ENCODE data around the gene LRBA.
A peak's percentile ranks its signal among the peaks of the same experiment; 100 is the strongest.
"Not testable (repeated sequence)": the region's sequence is repeated elsewhere in the genome, so short reads cannot be mapped to it uniquely, and the experiment has no call there.

Gene LRBA

DNA sequence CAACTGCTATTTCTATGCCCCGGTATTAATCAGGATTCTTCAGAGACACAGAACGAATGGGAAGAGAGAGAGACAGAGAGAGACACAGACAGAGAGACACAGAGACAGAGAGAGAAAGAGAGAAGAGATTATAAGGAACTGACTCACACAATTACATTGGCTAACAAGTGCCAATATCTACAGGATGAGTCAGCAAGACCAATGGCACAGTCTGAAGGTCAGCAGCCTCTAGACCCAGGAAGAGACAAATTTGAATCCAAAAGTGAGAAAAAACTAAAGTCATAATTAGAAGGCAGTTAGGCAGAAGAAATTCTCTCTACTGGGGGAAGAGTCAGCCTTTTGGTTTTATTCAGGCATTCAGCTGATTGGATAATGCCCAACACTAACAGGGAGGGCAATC is 245.8 kb downstream of the LRBA start:
- no peak overlapping the region for H3K4me3 Mint-ChIP-seq
- H3K36me3 Mint-ChIP-seq: peaks cover 49% of the 10 kb centered on the region
- ATAC-seq: no peak
- H3K4me1 Mint-ChIP-seq: peaks cover 10% of the 10 kb centered on the region
- no peak overlapping the region for H3K27ac Mint-ChIP-seq
- peaks cover 2% of the 10 kb centered on the region for H3K9me3 Mint-ChIP-seq
- no peaks in the 10 kb centered on the region for H3K27me3 Mint-ChIP-seq

DNA sequence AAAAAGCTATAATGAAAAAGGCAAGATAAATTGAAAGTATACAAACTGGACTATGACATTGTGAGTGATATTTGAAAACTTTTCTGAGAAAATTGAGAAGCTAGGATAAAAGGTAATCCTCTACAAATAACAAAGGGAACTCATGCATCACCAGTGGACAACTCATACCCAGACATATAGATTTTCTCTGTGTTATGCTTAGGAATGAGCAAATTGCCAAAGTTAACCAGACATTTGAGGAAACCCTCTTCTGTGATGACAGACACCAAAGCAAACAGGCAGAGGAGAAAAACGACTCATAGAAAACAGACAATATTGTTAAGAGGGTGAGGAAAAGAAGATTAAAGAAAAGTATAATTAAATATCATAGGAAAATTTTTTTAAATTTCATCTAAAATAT is 246.6 kb downstream of the LRBA start:
- peaks cover 51% of the 10 kb centered on the region for H3K36me3 Mint-ChIP-seq
- no peak for ATAC-seq

DNA sequence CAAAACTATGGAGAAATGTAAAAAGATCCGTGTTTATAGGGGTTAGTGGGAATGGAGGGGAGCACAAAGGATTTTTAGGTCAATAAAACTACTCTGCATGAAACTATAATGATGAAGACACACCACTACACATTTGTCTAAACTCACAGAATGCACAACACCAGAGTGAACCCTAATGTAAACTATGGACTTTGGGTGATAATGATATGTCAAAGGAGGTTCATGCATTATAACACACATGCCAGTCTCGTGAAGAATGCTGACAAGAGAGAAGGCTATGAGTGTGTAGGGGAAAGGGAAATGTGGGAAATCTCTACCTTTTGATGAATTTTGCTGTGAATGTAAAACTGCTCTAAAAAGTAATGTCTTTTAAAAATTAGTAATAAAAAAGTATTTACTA is 249.9 kb downstream of the LRBA start:
- Mint-ChIP-seq H3K27ac (no peak overlapping the region), H3K4me3 (no peak overlapping the region), H3K27me3 (no peaks in the 10 kb centered on the region), H3K36me3 (peaks cover 50% of the 10 kb centered on the region), H3K9me3 (peaks cover 2% of the 10 kb centered on the region), H3K4me1 (peaks cover 10% of the 10 kb centered on the region)
- no peak for ATAC-seq

More for the DNA sequence above, 246.6 kb downstream of the LRBA start:
- Mint-ChIP-seq H3K27ac (no peak overlapping the region), H3K4me1 (peaks cover 10% of the 10 kb centered on the region), H3K9me3 (peaks cover 2% of the 10 kb centered on the region), H3K4me3 (no peak overlapping the region), H3K27me3 (no peaks in the 10 kb centered on the region)

DNA sequence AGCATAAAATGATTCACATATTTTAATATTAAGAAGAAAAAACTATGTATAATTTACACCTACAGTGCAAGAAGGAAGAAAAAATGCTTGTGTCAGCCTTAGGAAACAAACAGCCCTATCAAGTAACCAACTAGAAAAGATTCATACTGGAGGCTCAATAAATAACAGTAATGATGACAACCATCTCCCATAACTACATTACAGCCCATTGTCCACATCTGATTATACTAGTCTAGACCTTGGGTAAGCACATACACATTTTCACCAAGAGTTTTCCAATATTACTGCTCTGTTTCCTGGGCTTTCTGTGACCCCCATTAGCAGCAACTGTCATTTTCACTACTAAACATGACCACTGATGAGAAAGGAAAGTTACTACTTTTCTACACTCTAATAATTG is 263.4 kb downstream of the LRBA start:
- H3K27ac Mint-ChIP-seq: no peak overlapping the region
- no peaks in the 10 kb centered on the region for H3K4me1 Mint-ChIP-seq
- no peak for ATAC-seq
- H3K36me3 Mint-ChIP-seq: peaks cover 24% of the 10 kb centered on the region
- no peak overlapping the region for H3K4me3 Mint-ChIP-seq
- H3K9me3 Mint-ChIP-seq: no peaks in the 10 kb centered on the region
- H3K27me3 Mint-ChIP-seq: no peaks in the 10 kb centered on the region

DNA sequence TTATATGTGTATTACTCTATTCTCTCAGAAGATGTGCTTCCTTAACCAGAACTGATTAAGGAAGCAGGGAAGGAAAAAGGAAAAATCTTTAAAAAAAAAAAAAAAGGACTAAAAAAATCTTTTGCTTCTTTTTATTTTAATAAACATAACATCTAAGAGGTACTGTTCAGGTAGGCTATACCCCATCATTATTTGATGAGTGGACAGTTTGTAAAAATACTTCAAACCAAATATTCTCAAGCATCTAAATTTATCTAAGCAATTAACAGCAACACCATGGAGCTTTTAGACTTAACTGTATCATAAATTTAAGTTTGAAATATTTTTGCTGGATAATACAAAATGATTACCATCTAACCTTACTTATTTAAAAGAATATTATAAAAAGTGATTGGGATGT is 264.3 kb downstream of the LRBA start:
- H3K27ac Mint-ChIP-seq: no peak overlapping the region
- no peak for ATAC-seq

DNA sequence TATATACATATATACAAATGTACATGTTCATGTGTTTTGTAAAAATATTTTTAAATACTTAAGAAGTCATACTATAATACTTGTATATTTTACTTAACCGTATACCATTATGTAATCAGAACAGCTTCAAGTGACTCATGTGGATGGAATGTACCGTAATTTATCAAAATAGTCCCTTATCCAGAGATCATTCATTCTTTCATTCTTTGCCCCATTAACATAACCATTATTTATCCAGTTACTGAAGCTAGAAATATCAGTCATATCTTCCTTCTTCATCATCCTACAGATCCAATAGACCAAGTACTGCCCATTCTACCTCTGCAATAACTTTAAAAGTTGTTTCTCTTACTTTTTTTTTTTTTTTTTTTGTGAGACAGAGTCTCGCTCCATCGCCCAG is 268.9 kb downstream of the LRBA start:
- Mint-ChIP-seq H3K27ac (no peak overlapping the region), H3K9me3 (no peaks in the 10 kb centered on the region), H3K4me1 (peaks cover 8% of the 10 kb centered on the region), H3K4me3 (no peak overlapping the region), H3K36me3 (peaks cover 42% of the 10 kb centered on the region), H3K27me3 (no peaks in the 10 kb centered on the region)
- ATAC-seq: no peak

More for the DNA sequence above, 264.3 kb downstream of the LRBA start:
- no peaks in the 10 kb centered on the region for H3K9me3 Mint-ChIP-seq
- peaks cover 31% of the 10 kb centered on the region for H3K36me3 Mint-ChIP-seq
- no peaks in the 10 kb centered on the region for H3K4me1 Mint-ChIP-seq
- H3K27me3 Mint-ChIP-seq: no peaks in the 10 kb centered on the region
- H3K4me3 Mint-ChIP-seq: no peak overlapping the region

DNA sequence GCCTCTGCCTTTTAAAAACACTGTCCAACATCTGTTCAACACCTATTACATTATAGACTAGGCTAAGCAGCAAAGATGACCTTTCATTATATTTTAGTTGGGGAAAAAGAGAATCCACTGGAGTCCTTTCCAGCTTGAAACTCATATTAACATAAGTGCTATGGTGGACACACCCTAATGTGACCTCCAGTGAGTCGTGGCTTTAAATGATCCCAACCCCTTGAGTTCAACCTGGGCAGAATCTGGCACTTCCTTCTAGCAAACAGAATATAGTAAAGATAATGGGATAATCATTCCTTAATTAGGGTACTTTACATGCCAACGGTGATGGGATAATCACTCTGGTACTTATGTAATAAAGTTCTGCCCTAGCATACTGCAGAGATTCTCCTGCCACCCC is 270.5 kb downstream of the LRBA start:
- Mint-ChIP-seq H3K27me3 (no peaks in the 10 kb centered on the region), H3K36me3 (peaks cover 55% of the 10 kb centered on the region), H3K4me3 (no peak overlapping the region), H3K4me1 (peaks cover 13% of the 10 kb centered on the region), H3K9me3 (peaks cover 4% of the 10 kb centered on the region), H3K27ac (peak overlapping the region; percentile 6)
- ATAC-seq: no peak

DNA sequence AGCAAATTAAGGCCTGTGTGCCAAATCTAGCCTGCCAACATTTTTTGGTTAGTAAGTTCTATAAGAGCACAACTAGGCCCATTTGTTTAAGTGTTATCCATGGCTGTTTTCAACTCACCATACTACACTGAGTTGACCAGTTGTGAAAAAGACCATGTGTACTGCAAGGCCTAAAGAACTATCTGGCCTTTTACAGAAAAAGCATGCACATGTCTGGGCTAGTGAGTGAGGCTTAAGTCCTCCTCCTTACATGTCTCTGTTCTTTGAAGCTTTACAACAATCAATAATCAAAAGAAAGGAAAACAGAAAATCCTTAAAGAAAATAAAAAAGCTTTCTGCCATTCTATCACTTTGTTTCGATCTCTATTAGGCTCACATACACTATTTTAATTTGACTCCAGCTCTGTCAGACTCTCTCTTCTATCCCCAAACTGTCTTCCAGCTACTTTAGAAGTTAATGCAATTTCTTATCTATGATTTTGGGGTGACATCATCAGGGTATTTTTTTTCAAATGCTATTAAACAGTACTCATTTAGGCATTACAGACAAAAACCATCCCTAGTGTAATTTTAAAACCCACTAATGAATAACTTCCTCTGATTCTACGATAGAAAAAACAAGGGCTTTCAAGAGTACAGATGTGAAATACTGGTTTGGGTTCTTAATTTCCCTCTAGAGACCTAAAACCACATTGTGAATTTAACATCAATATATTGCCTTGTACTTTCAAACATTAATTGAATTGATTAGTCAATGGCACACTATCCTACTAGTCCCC is 271.3 kb downstream of the LRBA start:
- Mint-ChIP-seq H3K36me3 (peaks cover 56% of the 10 kb centered on the region), H3K4me3 (no peak overlapping the region), H3K27ac (peak overlapping the region; percentile 6), H3K4me1 (peaks cover 13% of the 10 kb centered on the region), H3K27me3 (no peaks in the 10 kb centered on the region), H3K9me3 (peaks cover 4% of the 10 kb centered on the region)
- no peak for ATAC-seq

DNA sequence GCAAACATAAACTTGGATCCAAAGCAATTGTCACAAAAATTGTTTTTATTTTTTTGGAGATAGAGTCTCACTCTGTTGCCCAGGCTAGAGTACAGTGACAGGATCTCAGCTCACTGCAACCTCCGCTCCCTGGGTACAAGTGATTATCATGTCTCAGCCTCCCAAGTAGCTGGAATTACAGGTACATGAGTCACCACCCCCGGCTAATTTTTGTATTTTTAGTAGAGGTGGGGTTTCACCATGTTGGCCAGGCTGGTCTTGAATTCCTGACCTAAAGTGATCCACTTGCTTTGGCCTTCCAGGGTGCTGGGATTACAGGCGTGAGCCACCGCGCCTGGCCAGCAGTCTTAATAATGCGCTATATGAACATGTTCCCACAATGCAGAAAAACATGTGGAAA is 272.2 kb downstream of the LRBA start:
- not testable (repeated sequence) for H3K27ac Mint-ChIP-seq, H3K9me3 Mint-ChIP-seq, ATAC-seq, H3K4me3 Mint-ChIP-seq, H3K27me3 Mint-ChIP-seq
- Mint-ChIP-seq H3K36me3 (peaks cover 56% of the 10 kb centered on the region), H3K4me1 (peaks cover 13% of the 10 kb centered on the region)

DNA sequence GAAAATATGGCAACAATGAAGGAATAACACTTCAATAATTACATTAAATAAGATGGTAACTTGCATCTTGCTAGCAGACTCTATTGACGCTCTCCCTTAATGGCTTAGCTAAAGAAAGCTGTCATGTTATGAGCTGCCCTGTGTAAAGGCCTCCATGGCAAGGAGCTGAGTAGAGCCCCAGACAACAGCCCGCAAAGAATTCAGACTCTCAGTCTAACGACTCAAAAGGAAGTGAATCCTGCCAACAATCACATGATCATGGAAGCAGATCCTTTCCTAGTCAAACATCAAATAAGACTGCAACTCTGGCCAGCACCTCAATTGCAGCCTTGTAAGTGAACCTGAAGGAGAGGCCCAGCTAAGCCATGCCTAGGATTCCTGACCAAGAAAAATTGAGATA is 275.5 kb downstream of the LRBA start:
- Mint-ChIP-seq H3K27ac (no peak overlapping the region), H3K36me3 (peaks cover 52% of the 10 kb centered on the region)

DNA sequence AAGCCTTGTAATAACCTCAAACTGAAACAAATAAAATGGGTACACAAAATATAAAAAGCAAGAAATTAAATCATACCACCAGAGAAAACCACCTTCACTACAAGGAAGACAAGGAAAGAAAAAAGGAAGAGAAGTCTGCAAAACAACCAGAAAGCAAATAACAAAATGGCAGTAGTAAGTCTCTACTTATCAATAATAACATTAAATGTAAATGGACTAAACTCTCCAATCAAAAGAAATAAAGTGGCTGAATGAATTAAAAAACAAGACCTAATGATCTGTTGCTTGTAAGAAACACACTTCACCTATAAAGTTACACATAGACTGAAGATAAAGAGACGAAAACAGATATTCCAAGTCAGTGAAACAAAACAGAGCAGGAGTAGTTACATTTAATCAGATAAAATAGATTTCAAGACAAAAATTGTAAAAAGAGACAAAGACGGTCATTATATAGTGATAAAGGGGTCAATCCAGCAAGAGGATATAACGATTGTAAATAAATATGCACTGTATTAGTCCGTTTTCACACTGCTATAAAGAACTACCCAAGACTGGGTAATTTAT is 289.0 kb downstream of the LRBA start:
- Mint-ChIP-seq H3K4me3 (no peak overlapping the region), H3K27ac (no peak overlapping the region), H3K4me1 (no peaks in the 10 kb centered on the region), H3K27me3 (no peaks in the 10 kb centered on the region), H3K36me3 (peaks cover 87% of the 10 kb centered on the region), H3K9me3 (peaks cover 13% of the 10 kb centered on the region)
- ATAC-seq: no peak

More for the DNA sequence above, 275.5 kb downstream of the LRBA start:
- peaks cover 13% of the 10 kb centered on the region for H3K4me1 Mint-ChIP-seq
- H3K4me3 Mint-ChIP-seq: no peak overlapping the region
- H3K9me3 Mint-ChIP-seq: peaks cover 4% of the 10 kb centered on the region
- no peaks in the 10 kb centered on the region for H3K27me3 Mint-ChIP-seq
- ATAC-seq: no peak

DNA sequence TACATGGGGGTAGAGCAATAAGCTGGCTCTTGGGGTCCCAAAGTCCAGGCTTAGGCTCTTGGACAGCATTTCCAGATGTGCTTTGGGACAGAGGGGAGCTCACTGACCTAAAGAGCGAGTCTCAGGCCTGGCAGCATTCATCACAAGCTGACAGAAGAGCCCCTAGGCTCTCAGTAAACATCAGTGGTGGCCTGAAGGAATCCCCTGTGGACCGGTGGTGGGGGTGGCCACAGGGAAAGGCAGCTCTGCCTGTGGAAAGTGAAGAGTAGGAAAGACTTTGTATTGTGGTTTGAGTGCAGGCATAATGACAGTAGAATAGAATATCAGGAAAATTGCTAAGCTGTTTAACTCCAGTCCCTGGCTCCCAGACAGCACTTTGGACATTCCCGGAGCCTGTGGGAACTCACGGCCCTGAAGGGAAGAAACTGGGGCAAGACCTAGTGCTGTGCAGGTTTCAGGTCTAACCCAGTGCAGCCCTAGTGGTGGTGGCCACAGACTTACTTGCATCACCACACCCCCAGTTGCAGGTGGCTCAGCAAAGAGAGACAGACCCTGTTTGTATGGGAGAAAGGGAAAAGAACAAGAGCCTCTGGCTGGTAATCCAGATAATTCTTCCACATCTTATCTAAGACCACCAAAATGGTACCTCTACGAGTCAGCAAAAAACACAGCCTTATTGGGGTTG is 291.2 kb downstream of the LRBA start:
- no peak for ATAC-seq
- H3K36me3 Mint-ChIP-seq: peaks cover 85% of the 10 kb centered on the region
- H3K4me1 Mint-ChIP-seq: peaks cover 5% of the 10 kb centered on the region
- H3K4me3 Mint-ChIP-seq: no peak overlapping the region
- no peak overlapping the region for H3K27ac Mint-ChIP-seq
- peaks cover 13% of the 10 kb centered on the region for H3K9me3 Mint-ChIP-seq
- no peaks in the 10 kb centered on the region for H3K27me3 Mint-ChIP-seq

DNA sequence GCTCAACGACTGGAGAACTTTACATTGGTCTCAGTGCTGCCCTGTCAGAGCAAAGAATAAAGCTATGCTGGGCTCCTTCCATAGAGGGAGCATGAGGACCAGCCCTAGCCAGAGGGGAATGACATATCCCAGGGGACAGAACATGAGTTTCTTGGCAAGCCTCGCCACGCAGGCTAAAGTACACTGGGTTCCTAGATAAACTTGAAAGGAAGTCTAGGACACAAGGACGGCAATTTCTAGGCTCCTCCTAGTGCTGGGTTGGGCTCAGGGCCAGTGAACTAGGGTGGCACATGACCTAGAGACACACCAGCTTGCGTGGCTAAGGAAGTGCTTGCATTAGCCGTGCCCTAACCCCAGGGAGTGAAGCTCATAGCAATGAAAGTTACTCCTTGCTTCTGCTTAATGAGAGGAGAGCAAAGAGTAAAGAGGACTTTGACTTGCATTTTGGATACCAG is 292.1 kb downstream of the LRBA start:
- no peak for ATAC-seq
- Mint-ChIP-seq H3K4me1 (peaks cover 6% of the 10 kb centered on the region), H3K27me3 (no peaks in the 10 kb centered on the region), H3K36me3 (peaks cover 77% of the 10 kb centered on the region), H3K27ac (no peak overlapping the region), H3K4me3 (no peak overlapping the region), H3K9me3 (peaks cover 11% of the 10 kb centered on the region)

DNA sequence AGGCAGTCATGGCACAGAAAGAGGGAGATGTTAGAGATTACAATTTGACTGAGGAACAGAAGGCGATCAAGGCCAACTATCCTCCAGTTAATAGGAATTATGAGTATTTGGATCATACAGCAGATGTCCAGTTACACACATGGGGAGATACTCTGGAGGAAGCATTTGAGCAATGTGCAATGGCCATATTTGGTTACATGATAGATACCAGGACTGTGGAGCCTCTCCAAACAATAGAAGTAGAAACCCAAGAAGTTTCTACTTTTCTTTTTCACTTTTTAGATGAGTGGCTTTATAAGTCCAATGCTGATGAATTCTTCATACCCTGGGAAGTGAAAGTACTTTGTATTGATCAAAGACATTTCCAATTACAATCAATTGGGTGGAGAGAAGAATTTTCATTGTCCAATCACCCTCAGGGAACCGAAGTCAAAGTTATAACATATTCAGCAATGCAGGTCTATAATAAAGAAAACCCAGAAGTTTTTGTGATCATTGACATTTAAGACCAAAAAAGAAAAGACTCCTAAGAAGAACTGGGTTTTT is 294.0 kb downstream of the LRBA start:
- peaks cover 58% of the 10 kb centered on the region for H3K36me3 Mint-ChIP-seq
- ATAC-seq: no peak

DNA sequence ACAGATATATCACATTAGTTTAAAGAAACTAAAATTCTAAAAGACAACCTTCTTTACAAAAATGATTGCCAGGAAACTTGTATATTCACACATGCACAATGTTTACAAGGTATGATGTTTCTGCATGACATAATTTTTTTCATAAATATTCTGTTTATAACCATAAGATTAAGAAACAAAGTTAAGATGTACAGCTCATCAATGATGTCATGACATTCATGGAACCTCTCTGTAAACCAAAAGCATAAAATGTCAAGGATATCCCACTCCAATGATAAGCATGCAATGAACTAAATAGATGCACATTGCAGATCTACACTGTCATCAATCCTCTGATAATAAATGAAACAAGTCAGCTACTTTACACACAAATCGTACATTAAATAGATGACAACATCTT is 297.1 kb downstream of the LRBA start:
- Mint-ChIP-seq H3K27me3 (no peaks in the 10 kb centered on the region), H3K27ac (no peak overlapping the region), H3K4me3 (no peak overlapping the region), H3K36me3 (peaks cover 32% of the 10 kb centered on the region), H3K9me3 (no peaks in the 10 kb centered on the region), H3K4me1 (peaks cover 6% of the 10 kb centered on the region)
- no peak for ATAC-seq

More for the DNA sequence above, 294.0 kb downstream of the LRBA start:
- Mint-ChIP-seq H3K4me3 (no peak overlapping the region), H3K27me3 (no peaks in the 10 kb centered on the region), H3K4me1 (peaks cover 6% of the 10 kb centered on the region), H3K27ac (no peak overlapping the region), H3K9me3 (peaks cover 3% of the 10 kb centered on the region)
